ENCODE data around the gene SRPK2. TPM values are rescaled to one million over a fixed set of nuclear protein-coding genes. Genes with fewer than 3 reads are reported as not detected.
"Not testable (repeated sequence)": the region's sequence is repeated elsewhere in the genome, so short reads cannot be mapped to it uniquely, and the experiment has no call there.

The SRPK2 gene
- 10 to 100 TPM; 39.7 to 44.6 TPM for total RNA-seq

GRCh38 chr7:105388356-105389087 is at the start of gene SRPK2:
SRPK2 (minus strand) TSS chr7:105388921.
- Mint-ChIP-seq H3K27ac (peak within 1 kb of the TSS; percentile 84 to 96), H3K36me3 (peaks cover 0 to 6% of the 10 kb centered on the region in 2 donors), H3K9me3 (no peaks in the 10 kb centered on the region)
- peak; percentile 73 to 88 for ATAC-seq
- peak; percentile 74 to 76 for DNase-seq (ENCODE audit: low spot score in 2 of 2)

- no peak overlapping the region for H3K27ac Mint-ChIP-seq
- ATAC-seq (no peak), DNase-seq (ENCODE audit: low spot score in 2 of 2) (no peak)
- no peaks in the 10 kb centered on the region for H3K36me3 Mint-ChIP-seq
- H3K9me3 Mint-ChIP-seq, result peaks cover 0 to 5% of the 10 kb centered on the region in 2 donors
These were observed 49.5 kb upstream of the SRPK2 start for GRCh38 chr7:105438254-105438653.

- DNase-seq (ENCODE audit: low spot score in 2 of 2); H3K36me3 Mint-ChIP-seq; ATAC-seq; H3K9me3 Mint-ChIP-seq: not testable (repeated sequence)
- H3K27ac Mint-ChIP-seq, result peak overlapping the region in 1 of 2 donors; percentile 57
These were observed 48.6 kb upstream of the SRPK2 start for GRCh38 chr7:105437356-105437755.

- ATAC-seq (peak in 1 of 2 donors; percentile 50), DNase-seq (ENCODE audit: low spot score in 2 of 2) (peak in 1 of 2 donors; percentile 46)
- no peaks in the 10 kb centered on the region for H3K36me3 Mint-ChIP-seq
- H3K27ac Mint-ChIP-seq, result no peak overlapping the region
- H3K9me3 Mint-ChIP-seq, result peaks cover 0 to 6% of the 10 kb centered on the region in 2 donors
These were observed 41.3 kb upstream of the SRPK2 start for GRCh38 chr7:105429746-105430612.

GRCh38 chr7:105426606-105427146 is 38.0 kb upstream of the SRPK2 start:
- ATAC-seq, result peak; percentile 73 to 88

GRCh38 chr7:105423987-105424386 is 35.3 kb upstream of the SRPK2 start:
- Mint-ChIP-seq H3K9me3 (peaks cover 0 to 6% of the 10 kb centered on the region in 2 donors), H3K36me3 (no peaks in the 10 kb centered on the region), H3K27ac (no peak overlapping the region)
- ATAC-seq (no peak), DNase-seq (ENCODE audit: low spot score in 2 of 2) (no peak)

More at GRCh38 chr7:105426606-105427146, 38.0 kb upstream of the SRPK2 start:
- Mint-ChIP-seq H3K27ac (peak overlapping the region in 1 of 2 donors; percentile 93), H3K36me3 (no peaks in the 10 kb centered on the region), H3K9me3 (peaks cover 0 to 6% of the 10 kb centered on the region in 2 donors)
- peak in 1 of 2 donors; percentile 15 for DNase-seq (ENCODE audit: low spot score in 2 of 2)

- Mint-ChIP-seq H3K27ac (no peak overlapping the region), H3K36me3 (no peaks in the 10 kb centered on the region), H3K9me3 (no peaks in the 10 kb centered on the region)
- DNase-seq (ENCODE audit: low spot score in 2 of 2) (no peak), ATAC-seq (no peak)
These were observed 25.2 kb upstream of the SRPK2 start for GRCh38 chr7:105413887-105414437.

- not testable (repeated sequence) for ATAC-seq; H3K36me3 Mint-ChIP-seq; H3K9me3 Mint-ChIP-seq; DNase-seq (ENCODE audit: low spot score in 2 of 2); H3K27ac Mint-ChIP-seq
These were observed 22.1 kb upstream of the SRPK2 start for GRCh38 chr7:105410774-105411173.

- H3K27ac Mint-ChIP-seq; H3K36me3 Mint-ChIP-seq; H3K9me3 Mint-ChIP-seq; ATAC-seq; DNase-seq (ENCODE audit: low spot score in 2 of 2): not testable (repeated sequence)
These were observed 21.1 kb upstream of the SRPK2 start for GRCh38 chr7:105409775-105410174.

GRCh38 chr7:105408791-105409410 is 20.2 kb upstream of the SRPK2 start:
- Mint-ChIP-seq H3K9me3 (no peaks in the 10 kb centered on the region), H3K27ac (no peak overlapping the region), H3K36me3 (no peaks in the 10 kb centered on the region)
- DNase-seq (ENCODE audit: low spot score in 2 of 2) (no peak), ATAC-seq (no peak)

GRCh38 chr7:105403128-105403527 is 14.4 kb upstream of the SRPK2 start:
- ATAC-seq (no peak), DNase-seq (ENCODE audit: low spot score in 2 of 2) (no peak)
- no peaks in the 10 kb centered on the region for H3K9me3 Mint-ChIP-seq
- no peaks in the 10 kb centered on the region for H3K36me3 Mint-ChIP-seq
- H3K27ac Mint-ChIP-seq, result no peak overlapping the region

- H3K27ac Mint-ChIP-seq, result no peak overlapping the region
- DNase-seq (ENCODE audit: low spot score in 2 of 2) (no peak), ATAC-seq (no peak)
- H3K9me3 Mint-ChIP-seq, result no peaks in the 10 kb centered on the region
- H3K36me3 Mint-ChIP-seq, result no peaks in the 10 kb centered on the region
These were observed 13.7 kb upstream of the SRPK2 start for GRCh38 chr7:105402221-105403095.

- Mint-ChIP-seq H3K36me3 (no peaks in the 10 kb centered on the region), H3K9me3 (no peaks in the 10 kb centered on the region), H3K27ac (no peak overlapping the region)
- ATAC-seq (no peak), DNase-seq (ENCODE audit: low spot score in 2 of 2) (no peak)
These were observed 10.5 kb upstream of the SRPK2 start for GRCh38 chr7:105399043-105399725.

- DNase-seq (ENCODE audit: low spot score in 2 of 2), result no peak
- H3K27ac Mint-ChIP-seq, result peak overlapping the region in 1 of 2 donors; percentile 34
- ATAC-seq, result no peak
- H3K36me3 Mint-ChIP-seq, result no peaks in the 10 kb centered on the region
- H3K9me3 Mint-ChIP-seq, result no peaks in the 10 kb centered on the region
These were observed 7.8 kb upstream of the SRPK2 start for GRCh38 chr7:105396566-105396965.

- Mint-ChIP-seq H3K9me3 (no peaks in the 10 kb centered on the region), H3K27ac (no peak overlapping the region), H3K36me3 (peaks cover 0 to 6% of the 10 kb centered on the region in 2 donors)
- DNase-seq (ENCODE audit: low spot score in 2 of 2) (no peak), ATAC-seq (no peak)
These were observed 2.7 kb upstream of the SRPK2 start for GRCh38 chr7:105391429-105391828.

All from activated naive CD4-positive, alpha-beta T cell treated with anti-CD3 and anti-CD28 coated beads, Interleukin-2, amount 50 U/mL, for 72 hours (primary cell).